Stomach (tissue), 4 donors: ENCODE data around the gene ANTXR1.

ENCODE experiments used
- CTCF ChIP-seq, 7 experiments: fragments of 450-650 bp in 4 of 7; fragments of 200-600 bp in 3 of 7; sonication (generic) in 3 of 7; IDR thresholded peaks; one replicate each; pipeline ENCODE4 v1.5.1; 2016 to 2019; ENCODE audit warnings: antibody characterized with exemption in 7 of 7, control low read depth in 2 of 7, mild to moderate bottlenecking in 1 of 7
- EP300 ChIP-seq: sonication (generic); formaldehyde crosslinking; IDR thresholded peaks from one replicate; pipeline ENCODE4 v1.6.1; 2017; ENCODE audit warnings: antibody characterized with exemption
- POLR2AphosphoS5 ChIP-seq, 3 donors: sonication (generic); formaldehyde crosslinking; IDR thresholded peaks; one replicate each; pipeline ENCODE4 v1.6.1; 2016; ENCODE audit warnings: antibody characterized with exemption in 3 of 3

DNA sequence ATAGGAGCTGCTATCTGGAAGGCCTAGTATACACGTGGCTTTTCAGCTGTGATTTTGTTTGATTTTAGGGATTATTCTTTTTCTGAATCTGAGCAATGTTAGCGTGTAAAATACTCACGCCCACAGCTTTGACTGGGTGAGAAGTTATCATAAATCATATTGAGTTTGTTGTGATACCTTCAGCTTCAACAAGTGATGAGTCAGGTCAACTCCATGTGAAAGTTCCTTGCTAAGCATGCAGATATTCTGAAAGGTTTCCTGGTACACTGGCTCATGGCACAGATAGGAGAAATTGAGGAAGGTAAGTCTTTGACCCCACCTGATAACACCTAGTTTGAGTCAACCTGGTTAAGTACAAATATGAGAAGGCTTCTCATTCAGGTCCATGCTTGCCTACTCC, 38.7 kb upstream of the ANTXR1 start, which contains the start of gene GKN1:
- TF ChIP-seq CTCF (IDR thresholded peaks at IDR 0.05) (no peak), POLR2AphosphoS5 (IDR thresholded peaks at IDR 0.05) (peak in 2 of 3 donors; percentile 41 to 72), EP300 (no peak)
